Kidney (tissue), 14 donors: ENCODE results near the gene ADIPOQ. TPM values are rescaled to one million over a fixed set of nuclear protein-coding genes. Genes with fewer than 3 reads are reported as not detected.
A peak's percentile ranks its signal among the peaks of the same experiment; 100 is the strongest.
"Not testable (repeated sequence)": the region's sequence is repeated elsewhere in the genome, so short reads cannot be mapped to it uniquely, and the experiment has no call there.

ENCODE experiments used
- DNase-seq, 5 donors: peaks; one replicate each; pipeline ENCODE4 v3.0.0-alpha.2; 2013 to 2020
- FAIRE-seq: peaks from 2 replicates; lab custom pipeline; 2012; peaks lifted over from hg19 to GRCh38; lab: Jason Lieb, UNC
- H3K27ac ChIP-seq, 2 donors: one replicate each; pipeline ENCODE4 v1.7.0; 2013; ENCODE audit warnings: low read depth in 2 of 2, low read length in 2 of 2, inconsistent platforms in 1 of 2
- H3K27me3 ChIP-seq: one replicate; pipeline ENCODE4 v1.7.1; 2013; ENCODE audit warnings: low read length, inconsistent platforms; ENCODE audit not compliant: control insufficient read depth, insufficient read depth
- H3K36me3 ChIP-seq, 3 donors: one replicate each; pipeline versions ENCODE4 v1.7.0 to v1.7.1; 2013; ENCODE audit warnings: low read length in 3 of 3, control low read depth in 1 of 3, inconsistent platforms in 1 of 3; ENCODE audit not compliant: insufficient read depth in 3 of 3, control insufficient read depth in 2 of 3
- H3K4me1 ChIP-seq, 3 donors: one replicate each; pipeline versions ENCODE4 v1.7.0 to v1.7.1; 2013; ENCODE audit warnings: low read length in 3 of 3, inconsistent platforms in 1 of 3, low read depth in 1 of 3; ENCODE audit not compliant: control insufficient read depth in 2 of 3, insufficient read depth in 2 of 3
- H3K4me3 ChIP-seq, 3 donors: one replicate each; pipeline versions ENCODE4 v1.7.0 to v1.8.1; 2013; ENCODE audit warnings: low read length in 3 of 3, control low read depth in 1 of 3, inconsistent platforms in 1 of 3
- H3K9ac ChIP-seq, 3 donors: one replicate each; pipeline versions ENCODE4 v1.7.0 to v1.7.1; 2013; ENCODE audit warnings: low read length in 3 of 3, control low read depth in 1 of 3, inconsistent platforms in 1 of 3
- H3K9me3 ChIP-seq, 3 donors: one replicate each; pipeline versions ENCODE4 v1.7.0 to v1.7.1; 2013; ENCODE audit warnings: low read length in 3 of 3, control low read depth in 1 of 3, inconsistent platforms in 1 of 3; ENCODE audit not compliant: control insufficient read depth in 2 of 3, insufficient read depth in 1 of 3
- CTCF ChIP-seq: IDR thresholded peaks from 3 replicates; pipeline ENCODE4 v1.5.1; 2012; ENCODE audit warnings: mild to moderate bottlenecking, moderate library complexity, borderline replicate concordance; ENCODE audit not compliant: insufficient read depth; ENCODE audit errors: extremely low read depth
- intact Hi-C: fragments of 100-400 bp; cut with DNase I; formaldehyde crosslinking; loops from one replicate; pipeline ENCODE4 v1.11.1; 2022
- polyA plus RNA-seq: library from polyadenylated mRNA; stranded (reverse); fragments of 350-450 nt; fragmentation: Illumina TruSeq; extraction: RNeasy Lipid Tissue Mini Kit (QIAGEN cat#74804); gene quantifications from one replicate; pipeline ENCODE4 v1.2.3, GENCODE V29; 2014; ENCODE audit warnings: low read depth, low replicate concordance; ENCODE audit not compliant: insufficient read depth
- total RNA-seq: library from RNA; stranded (reverse); fragmentation: NEBNext Ultra II Directional; extraction: Animal tissue kit (Norgen Biotek cat#: 25700); gene quantifications from one replicate; pipeline ENCODE4 v1.2.1, GENCODE V29; 2021
- donor health status: control.
- donor health status: control.
- donor health status: control.
- donor health status: control.
- donor health status: control.
- donor health status: DM: yes; HTN: yes; CAD: no.
- donor health status: Normal renal cell carcinoma (clear cell type).

The ADIPOQ gene
- total and polyA plus RNA-seq, 2 donors from 2014 or later, result not detected

GRCh38 chr3:186869253-186870100, 27.0 kb downstream of the ADIPOQ start:
- DNase-seq (no peak), FAIRE-seq (no peak)
- Histone ChIP-seq H3K27ac (no peak overlapping the region), H3K27me3 (no peaks in the 10 kb centered on the region), H3K36me3 (no peaks in the 10 kb centered on the region), H3K9ac (no peak overlapping the region), H3K4me3 (no peak overlapping the region), H3K9me3 (no peaks in the 10 kb centered on the region), H3K4me1 (no peaks in the 10 kb centered on the region)
- intact Hi-C loops, result no loop called here
- no peak for TF ChIP-seq CTCF

- peak overlapping the region in 1 of 2 donors; percentile 65 for H3K27ac ChIP-seq
- intact Hi-C loops, result no loop called here
- DNase-seq, result no peak
- H3K4me3 ChIP-seq, result no peak overlapping the region
- no peaks in the 10 kb centered on the region for H3K9me3 ChIP-seq
- no peak for TF ChIP-seq CTCF
- no peak overlapping the region for H3K9ac ChIP-seq
- H3K36me3 ChIP-seq, result no peaks in the 10 kb centered on the region
- no peak for FAIRE-seq
- no peaks in the 10 kb centered on the region for H3K4me1 ChIP-seq
- no peaks in the 10 kb centered on the region for H3K27me3 ChIP-seq
Measured at GRCh38 chr3:186870421-186871201, 28.1 kb downstream of the ADIPOQ start.

- no peak for TF ChIP-seq CTCF
- no peak for FAIRE-seq
- intact Hi-C loops, result no loop called here
- H3K36me3 ChIP-seq, result no peaks in the 10 kb centered on the region
- H3K4me1 ChIP-seq, result no peaks in the 10 kb centered on the region
- H3K9ac ChIP-seq, result no peak overlapping the region
- no peaks in the 10 kb centered on the region for H3K27me3 ChIP-seq
- H3K4me3 ChIP-seq, result no peak overlapping the region
- H3K9me3 ChIP-seq, result no peaks in the 10 kb centered on the region
- no peak overlapping the region for H3K27ac ChIP-seq
- peak in 1 of 5 donors; percentile 51 for DNase-seq
Measured at GRCh38 chr3:186871403-186871924, 29.0 kb downstream of the ADIPOQ start.

GRCh38 chr3:186873796-186874195, 31.3 kb downstream of the ADIPOQ start:
- intact Hi-C loops, H3K4me3 ChIP-seq, H3K27ac ChIP-seq, H3K36me3 ChIP-seq, FAIRE-seq, DNase-seq, H3K9me3 ChIP-seq, H3K9ac ChIP-seq, H3K4me1 ChIP-seq, H3K27me3 ChIP-seq: not testable (repeated sequence)

GRCh38 chr3:186874216-186874615, 31.7 kb downstream of the ADIPOQ start:
- H3K9ac ChIP-seq, DNase-seq, H3K9me3 ChIP-seq, H3K27ac ChIP-seq, FAIRE-seq, H3K27me3 ChIP-seq, H3K36me3 ChIP-seq, H3K4me3 ChIP-seq, intact Hi-C loops, H3K4me1 ChIP-seq: not testable (repeated sequence)
